Neuronal stem cell (in vitro differentiated cells): ENCODE data around the gene ARHGEF1.

Source experiments
- DNase-seq: peaks from one replicate; pipeline ENCODE4 v3.0.0-alpha.2; 2013; ENCODE audit warnings: low spot score
- H2AFZ ChIP-seq: one replicate; pipeline ENCODE4 v1.6.1; 2013; ENCODE audit warnings: mild to moderate bottlenecking, low read length, inconsistent platforms
- H2AK5ac ChIP-seq: 2 replicates; pipeline ENCODE4 v1.6.1; 2013; ENCODE audit warnings: low read depth, mild to moderate bottlenecking, inconsistent platforms, low read length, moderate library complexity, mixed read lengths
- H2BK120ac ChIP-seq: 2 replicates; pipeline ENCODE4 v1.6.1; 2013; ENCODE audit warnings: low read depth, mild to moderate bottlenecking, inconsistent platforms, low read length, moderate library complexity, mixed read lengths
- H2BK12ac ChIP-seq: one replicate; pipeline ENCODE4 v1.6.1; 2013; ENCODE audit warnings: low read length, inconsistent platforms
- H2BK15ac ChIP-seq: 2 replicates; pipeline ENCODE4 v1.6.1; 2013; ENCODE audit warnings: mild to moderate bottlenecking, low read length, inconsistent platforms, mixed read lengths
- H2BK5ac ChIP-seq: one replicate; pipeline ENCODE4 v1.6.1; 2013; ENCODE audit warnings: inconsistent platforms, mild to moderate bottlenecking, low read length, moderate library complexity
- H3K14ac ChIP-seq: one replicate; pipeline ENCODE4 v1.6.1; 2013; ENCODE audit warnings: low read length, inconsistent platforms
- H3K18ac ChIP-seq: 2 replicates; pipeline ENCODE4 v1.6.1; 2013; ENCODE audit warnings: low read length, inconsistent platforms
- H3K23ac ChIP-seq: 2 replicates; pipeline ENCODE4 v1.6.1; 2013; ENCODE audit warnings: low read depth, mild to moderate bottlenecking, mixed read lengths, low read length, inconsistent platforms; ENCODE audit not compliant: poor library complexity
- H3K27ac ChIP-seq: replicated peaks from 3 replicates; pipeline ENCODE4 v1.5.1; 2013; ENCODE audit warnings: low read length, inconsistent platforms
- H3K27me3 ChIP-seq, 3 experiments: 2 replicates each; pipeline ENCODE4 v1.6.1; 2013; ENCODE audit warnings: low read length in 3 of 3, mild to moderate bottlenecking in 2 of 3, inconsistent platforms in 1 of 3, low read depth in 1 of 3, mixed read lengths in 1 of 3, moderate library complexity in 1 of 3; ENCODE audit not compliant: control insufficient read depth in 3 of 3, insufficient read depth in 3 of 3
- H3K36me3 ChIP-seq, 2 donors: replicated peaks in 1 of 2; 2 replicates each; pipeline ENCODE4 v1.6.1; 2013; ENCODE audit warnings: low read length in 2 of 2; ENCODE audit not compliant: control insufficient read depth in 2 of 2, insufficient read depth in 2 of 2
- H3K4ac ChIP-seq: 2 replicates; pipeline ENCODE4 v1.6.1; 2013; ENCODE audit warnings: inconsistent platforms, mild to moderate bottlenecking, low read length, moderate library complexity
- H3K4me1 ChIP-seq, 2 donors: 1 replicate in 1 of 2; 2 replicates in 1 of 2; pipeline ENCODE4 v1.6.1; 2013; ENCODE audit warnings: low read length in 2 of 2, low read depth in 1 of 2; ENCODE audit not compliant: control insufficient read depth in 2 of 2, insufficient read depth in 1 of 2
- H3K4me2 ChIP-seq: one replicate; pipeline ENCODE4 v1.6.1; 2013; ENCODE audit warnings: mild to moderate bottlenecking, low read length, inconsistent platforms; ENCODE audit not compliant: insufficient read depth, poor library complexity, severe bottlenecking
- H3K4me3 ChIP-seq, 2 donors: 2 replicates each; pipeline ENCODE4 v1.5.1; 2013; ENCODE audit warnings: low read length in 2 of 2, mild to moderate bottlenecking in 2 of 2, inconsistent platforms in 1 of 2, moderate library complexity in 1 of 2
- H3K79me1 ChIP-seq: one replicate; pipeline ENCODE4 v1.6.1; 2013; ENCODE audit warnings: low read depth, mild to moderate bottlenecking, inconsistent platforms, low read length, moderate library complexity
- H3K9ac ChIP-seq: one replicate; pipeline ENCODE4 v1.6.1; 2013; ENCODE audit warnings: mild to moderate bottlenecking, low read depth, low read length, inconsistent platforms; ENCODE audit not compliant: poor library complexity
- H3K9me3 ChIP-seq, 2 donors: replicated peaks in 1 of 2; 2 replicates each; pipeline versions ENCODE3 to v1.6.1; 2013; ENCODE audit warnings: low read length in 2 of 2, mild to moderate bottlenecking in 2 of 2, inconsistent platforms in 1 of 2, low read depth in 1 of 2, mixed read lengths in 1 of 2, moderate library complexity in 1 of 2; ENCODE audit not compliant: control insufficient read depth in 2 of 2, insufficient read depth in 1 of 2
- H4K8ac ChIP-seq: one replicate; pipeline ENCODE4 v1.6.1; 2013; ENCODE audit warnings: low read depth, mild to moderate bottlenecking, inconsistent platforms, low read length, moderate library complexity
- H4K91ac ChIP-seq: one replicate; pipeline ENCODE4 v1.6.1; 2013; ENCODE audit warnings: low read length, low read depth, mild to moderate bottlenecking, inconsistent platforms; ENCODE audit not compliant: poor library complexity
- WGBS, 2 donors: extraction: QIAGEN DNeasy Blood & Tissue Kit; methylation state at CpG; one replicate each; pipeline ENCODE4 v1.1.7; 2013; ENCODE audit warnings: missing lambda C conversion rate in 2 of 2, mixed read lengths in 1 of 2; ENCODE audit not compliant: insufficient read length in 2 of 2, insufficient replicate concordance in 1 of 2; ENCODE audit errors: extremely low coverage in 2 of 2; 5-methylcytosine and 5-hydroxymethylcytosine counted together

Gene ARHGEF1

GRCh38 chr19:41848666-41849065 lies 34.3 kb upstream of the ARHGEF1 start:
- Histone ChIP-seq H3K4me2 (no peak overlapping the region), H2BK15ac (no peak overlapping the region), H3K14ac (peak overlapping the region; percentile 22), H4K8ac (no peak overlapping the region), H3K18ac (no peak overlapping the region), H3K23ac (no peak overlapping the region), H3K36me3 (no peaks in the 10 kb centered on the region), H3K9ac (no peak overlapping the region), H3K4me1 (no peaks in the 10 kb centered on the region), H3K79me1 (no peaks in the 10 kb centered on the region), H2AK5ac (peak overlapping the region; percentile 49), H3K4ac (no peak overlapping the region), H2AFZ (no peak overlapping the region), H3K4me3 (no peak overlapping the region), H2BK5ac (no peak overlapping the region), H3K27me3 (peaks cover 0 to 56% (median 0%) of the 10 kb centered on the region in 3 experiments), H2BK120ac (peak overlapping the region; percentile 25), H4K91ac (peak overlapping the region; percentile 58), H3K9me3 (no peaks in the 10 kb centered on the region), H2BK12ac (no peak overlapping the region), H3K27ac (no peak overlapping the region)
- WGBS, 2 donors, result no CpG with 5 or more reads among the region's 6 CpGs
- no peak for DNase-seq

- H3K14ac ChIP-seq, result peak overlapping the region; percentile 22
- no peak overlapping the region for H3K4me2 ChIP-seq
- H2BK12ac ChIP-seq, result no peak overlapping the region
- H3K23ac ChIP-seq, result no peak overlapping the region
- H3K27ac ChIP-seq, result no peak overlapping the region
- H2BK120ac ChIP-seq, result no peak overlapping the region
- no peak overlapping the region for H3K4me3 ChIP-seq
- H4K8ac ChIP-seq, result no peak overlapping the region
- no peak overlapping the region for H3K4ac ChIP-seq
- no peak for DNase-seq
- H3K36me3 ChIP-seq, result no peaks in the 10 kb centered on the region
- no CpG with 5 or more reads among the region's 2 CpGs for WGBS, 2 donors
- no peak overlapping the region for H3K9ac ChIP-seq
- no peak overlapping the region for H2BK15ac ChIP-seq
- H3K79me1 ChIP-seq, result no peaks in the 10 kb centered on the region
- H4K91ac ChIP-seq, result no peak overlapping the region
- no peak overlapping the region for H2BK5ac ChIP-seq
- no peak overlapping the region for H3K18ac ChIP-seq
- H2AFZ ChIP-seq, result no peak overlapping the region
- no peak overlapping the region for H2AK5ac ChIP-seq
- no peaks in the 10 kb centered on the region for H3K4me1 ChIP-seq
- peaks cover 0 to 60% (median 0%) of the 10 kb centered on the region in 3 experiments for H3K27me3 ChIP-seq
- H3K9me3 ChIP-seq, result no peaks in the 10 kb centered on the region
Measured at GRCh38 chr19:41849067-41849466, 33.9 kb upstream of the ARHGEF1 start.

- Histone ChIP-seq H3K9ac (no peak overlapping the region), H3K14ac (no peak overlapping the region), H2AFZ (no peak overlapping the region), H3K4me3 (no peak overlapping the region), H3K36me3 (no peaks in the 10 kb centered on the region), H2BK12ac (no peak overlapping the region), H2BK5ac (no peak overlapping the region), H3K18ac (peak overlapping the region; percentile 16), H3K27ac (no peak overlapping the region), H2BK15ac (no peak overlapping the region), H3K4me2 (no peak overlapping the region), H2BK120ac (no peak overlapping the region), H3K23ac (no peak overlapping the region), H3K79me1 (no peaks in the 10 kb centered on the region), H3K9me3 (peaks cover 0 to 2% of the 10 kb centered on the region in 2 donors), H4K91ac (no peak overlapping the region), H4K8ac (no peak overlapping the region), H3K27me3 (peaks cover 0 to 72% (median 0%) of the 10 kb centered on the region in 3 experiments), H2AK5ac (no peak overlapping the region), H3K4me1 (no peaks in the 10 kb centered on the region), H3K4ac (no peak overlapping the region)
- WGBS, 2 donors, result no CpG with 5 or more reads among the region's 5 CpGs
- no peak for DNase-seq
Measured at GRCh38 chr19:41850381-41850780, 32.6 kb upstream of the ARHGEF1 start.

DNA sequence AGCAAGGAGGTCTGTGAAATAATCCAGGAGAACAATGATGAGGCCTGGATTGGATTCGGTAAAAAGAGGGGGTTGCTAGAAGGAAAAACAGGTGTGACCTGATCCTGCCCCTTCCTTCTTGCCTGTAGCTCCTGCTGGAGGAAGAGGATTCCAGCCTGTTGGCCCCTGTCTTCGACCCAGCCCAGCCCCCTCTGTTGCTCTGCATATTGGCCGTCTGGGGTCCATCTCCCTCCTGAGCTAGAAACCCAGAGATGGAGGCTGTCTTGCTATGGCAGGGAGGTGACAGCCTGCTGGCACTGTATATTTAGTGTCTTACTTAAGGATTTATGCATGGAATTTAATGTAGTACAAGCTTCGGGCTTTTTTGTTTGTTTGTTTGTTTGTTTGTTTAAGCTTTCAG lies 31.5 kb upstream of the ARHGEF1 start:
- Histone ChIP-seq H2BK15ac (no peak overlapping the region), H3K79me1 (no peaks in the 10 kb centered on the region), H3K9ac (no peak overlapping the region), H2BK5ac (no peak overlapping the region), H3K14ac (no peak overlapping the region), H3K4me1 (no peaks in the 10 kb centered on the region), H3K18ac (no peak overlapping the region), H3K4me3 (no peak overlapping the region), H3K27ac (no peak overlapping the region), H2AK5ac (no peak overlapping the region), H3K4ac (no peak overlapping the region), H2BK120ac (no peak overlapping the region), H3K9me3 (peaks cover 0 to 2% of the 10 kb centered on the region in 2 donors), H3K4me2 (no peak overlapping the region), H3K36me3 (no peaks in the 10 kb centered on the region), H4K91ac (no peak overlapping the region), H2BK12ac (no peak overlapping the region), H4K8ac (no peak overlapping the region), H2AFZ (no peak overlapping the region), H3K27me3 (peaks cover 0 to 75% (median 0%) of the 10 kb centered on the region in 3 experiments), H3K23ac (no peak overlapping the region)
- DNase-seq, result no peak
- WGBS, 2 donors, result no CpG with 5 or more reads among the region's 4 CpGs
